Measurements from ENCODE around the gene NDUFAF8. TPM values are rescaled to one million over a fixed set of nuclear protein-coding genes. Genes with fewer than 3 reads are reported as not detected.

Gene NDUFAF8
- total RNA-seq, 2 donors from 2014 or later: 60.2 to 66.5 TPM

- no peak for ATAC-seq
- intact Hi-C loops (cut with DNase I): no loop called here
- no peak for DNase-seq
Observed at GRCh38 chr17:81246679-81247338, 7.7 kb downstream of the NDUFAF8 start.

- no peak for DNase-seq
- ATAC-seq: no peak
- intact Hi-C loops (cut with DNase I): no loop called here
Observed at GRCh38 chr17:81247339-81247990, 8.3 kb downstream of the NDUFAF8 start.

GRCh38 chr17:81248649-81249048, 9.5 kb downstream of the NDUFAF8 start:
- ATAC-seq: no peak
- DNase-seq: no peak
- intact Hi-C loops (cut with DNase I): no loop called here

- DNase-seq (no peak), ATAC-seq (no peak)
- intact Hi-C loops (cut with DNase I): loop anchor here (5.0 to 10.0 kb wide), 3 partner anchors 145 to 355 kb away; partner anchors contain the start of gene BAHCC1 (in 1 of the 2)
Observed at GRCh38 chr17:81249223-81250040, 10.3 kb downstream of the NDUFAF8 start.

GRCh38 chr17:81250286-81251093, 11.4 kb downstream of the NDUFAF8 start:
- ATAC-seq (no peak), DNase-seq (no peak)
- intact Hi-C loops (cut with DNase I): loop anchor here (5.0 to 10.0 kb wide), 3 partner anchors 144 to 354 kb away; partner anchors contain the start of gene BAHCC1 (in 1 of the 2)

GRCh38 chr17:81251094-81251708, 12.1 kb downstream of the NDUFAF8 start:
- peak in 1 of 2 donors; percentile 2 for ATAC-seq
- intact Hi-C loops (cut with DNase I): loop anchor here (5.0 to 10.0 kb wide), 3 partner anchors 144 to 354 kb away; partner anchors contain the start of gene BAHCC1 (in 1 of the 2)
- no peak for DNase-seq

- ATAC-seq (no peak), DNase-seq (no peak)
- intact Hi-C loops (cut with DNase I): loop anchor here (2.0 to 10.0 kb wide), 4 partner anchors 143 to 353 kb away; partner anchors contain the start of gene BAHCC1 (in 1 of the 2)
Observed at GRCh38 chr17:81251709-81252301, 12.7 kb downstream of the NDUFAF8 start.

- intact Hi-C loops (cut with DNase I): loop anchor here (2.0 to 10.0 kb wide), 4 partner anchors 142 to 352 kb away; partner anchors contain the start of gene BAHCC1 (in 1 of the 2)
- DNase-seq (no peak), ATAC-seq (no peak)
Observed at GRCh38 chr17:81252326-81252986, 13.3 kb downstream of the NDUFAF8 start.

- intact Hi-C loops (cut with DNase I): loop anchor here (1.0 to 10.0 kb wide), 5 partner anchors 142 to 352 kb away; partner anchors contain the start of gene BAHCC1 (in 1 of the 2)
- DNase-seq (no peak), ATAC-seq (no peak)
Observed at GRCh38 chr17:81252987-81253329, 13.8 kb downstream of the NDUFAF8 start.

GRCh38 chr17:81253358-81254131, 14.4 kb downstream of the NDUFAF8 start:
- intact Hi-C loops (cut with DNase I): loop anchor here (1.0 to 10.0 kb wide), 5 partner anchors 141 to 351 kb away; partner anchors contain the start of gene BAHCC1 (in 1 of the 2)
- DNase-seq: no peak

GRCh38 chr17:81254955-81255717, 16.0 kb downstream of the NDUFAF8 start:
- intact Hi-C loops (cut with DNase I): loop anchor here (5.0 to 10.0 kb wide), 3 partner anchors 140 to 350 kb away; partner anchors contain the start of gene BAHCC1 (in 1 of the 2)

More at GRCh38 chr17:81253358-81254131, 14.4 kb downstream of the NDUFAF8 start:
- peak; percentile 20 to 22 for ATAC-seq

GRCh38 chr17:81256616-81257015, 17.5 kb downstream of the NDUFAF8 start:
- DNase-seq (no peak), ATAC-seq (peak in 1 of 2 donors; percentile 63)
- intact Hi-C loops (cut with DNase I): loop anchor here in 1 of 2 donors (10.0 kb wide), 2 partner anchors 138 to 348 kb away; partner anchors contain the start of gene BAHCC1

More at GRCh38 chr17:81254955-81255717, 16.0 kb downstream of the NDUFAF8 start:
- ATAC-seq (peak; percentile 84 to 88), DNase-seq (peak; percentile 87)

GRCh38 chr17:81257533-81257932, 18.4 kb downstream of the NDUFAF8 start:
- intact Hi-C loops (cut with DNase I): loop anchor here in 1 of 2 donors (10.0 kb wide), 2 partner anchors 137 to 347 kb away; partner anchors contain the start of gene BAHCC1
- DNase-seq: no peak
- ATAC-seq: no peak

- intact Hi-C loops (cut with DNase I): loop anchor here in 1 of 2 donors (10.0 kb wide), 2 partner anchors 137 to 347 kb away; partner anchors contain the start of gene BAHCC1
- no peak for DNase-seq
Observed at GRCh38 chr17:81258292-81258691, 19.2 kb downstream of the NDUFAF8 start.

GRCh38 chr17:81259058-81259605, 20.0 kb downstream of the NDUFAF8 start:
- no peak for ATAC-seq
- DNase-seq: no peak
- intact Hi-C loops (cut with DNase I): loop anchor here in 1 of 2 donors (10.0 kb wide), 2 partner anchors 136 to 346 kb away; partner anchors contain the start of gene BAHCC1

More at GRCh38 chr17:81258292-81258691, 19.2 kb downstream of the NDUFAF8 start:
- ATAC-seq: no peak
